Measurements from ENCODE around the gene SPATA24. TPM values are rescaled to one million over a fixed set of nuclear protein-coding genes. Genes with fewer than 3 reads are reported as not detected.

Gene SPATA24, protein sequence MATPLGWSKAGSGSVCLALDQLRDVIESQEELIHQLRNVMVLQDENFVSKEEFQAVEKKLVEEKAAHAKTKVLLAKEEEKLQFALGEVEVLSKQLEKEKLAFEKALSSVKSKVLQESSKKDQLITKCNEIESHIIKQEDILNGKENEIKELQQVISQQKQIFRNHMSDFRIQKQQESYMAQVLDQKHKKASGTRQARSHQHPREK
- total RNA-seq (2022) (9.8 and 11.6 TPM in 2 replicates), Bru-seq, nascent RNA (percentile 74 among the genes with signal in this experiment), BruChase-seq, experiment 1, labeled RNA remaining after a 6-hour chase (percentile 71 among the genes with signal in this experiment), BruChase-seq, experiment 2, labeled RNA remaining after a 2-hour chase (percentile 66 among the genes with signal in this experiment)
- long read RNA-seq, partial matches to known transcripts = 0 of 7 reads
- long read RNA-seq, other reads (novel, unspliced or antisense) = 0 of 7 reads

DNA sequence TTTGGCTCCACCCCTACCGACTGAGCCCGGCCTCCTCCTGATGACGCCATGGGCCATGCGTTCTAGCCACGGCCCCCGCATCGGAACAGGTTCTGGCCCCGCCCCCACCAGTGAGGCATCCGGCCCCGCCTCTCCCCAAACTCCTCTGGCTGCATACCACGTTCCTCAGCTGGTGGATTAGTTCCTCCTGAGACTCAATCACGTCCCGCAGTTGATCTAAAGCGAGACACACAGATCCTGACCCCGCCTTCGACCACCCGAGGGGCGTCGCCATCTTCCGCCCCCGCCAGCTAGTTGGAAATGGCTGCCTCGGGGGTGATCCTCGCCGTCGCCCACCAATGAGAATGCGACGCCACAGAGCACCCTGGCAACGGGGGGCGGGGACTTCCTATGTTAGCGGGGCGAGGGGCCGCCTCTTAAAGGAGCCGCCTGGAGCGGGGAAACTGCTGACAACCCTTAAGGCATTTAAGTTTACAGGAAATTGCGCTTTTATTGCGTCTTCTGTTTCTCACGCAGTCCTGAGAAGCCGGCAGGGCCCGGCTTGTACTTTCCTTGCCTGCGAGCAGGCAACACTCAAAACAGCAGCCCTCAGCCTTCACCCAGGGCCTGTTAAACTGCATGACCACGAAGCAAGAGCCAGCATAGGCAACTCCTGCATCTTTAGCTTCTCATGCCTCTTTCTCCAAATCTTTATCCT lies at the start of gene SPATA24:
TSS of gene SPATA24 (minus strand) at position 303 of the 697 bp plus-strand sequence. CDS start at position 274, 29 bp downstream.
- CTCF ChIA-PET = interaction anchor here (0.7 to 11.5 kb wide), 5 partner anchors 12 to 120 kb away, joined by 3 to 111 read pairs (median 4); no protein-coding TSS in a partner anchor
- intact Hi-C loops (cut with micrococcal nuclease) = loop anchor here (2.0 kb wide), 1 partner anchor 63 kb away; the partner anchor contains the start of gene PAIP2
- peak within 1 kb of the TSS; percentile 97 for H3K4me3 Mint-ChIP-seq (ENCODE audit: unreplicated experiment)
- DNase-seq (ENCODE audit: unreplicated experiment) = peak; percentile 99
- no TSS peak for BruUV-seq (replicated peaks)
- peaks cover 34% of the 10 kb centered on the region for H3K36me3 Mint-ChIP-seq (ENCODE audit: insufficient read depth, unreplicated experiment)
- H3K4me1 Mint-ChIP-seq (ENCODE audit: insufficient read depth, unreplicated experiment) = peaks cover 23% of the 10 kb centered on the region
- POLR2A ChIA-PET = interaction anchor here (0.7 to 2.3 kb wide), 15 partner anchors 11 to 184 kb away, joined by 3 to 21 read pairs (median 4); partner anchors contain the start of genes DNAJC18, PAIP2 and STING1
- H3K9me3 Mint-ChIP-seq (ENCODE audit: unreplicated experiment) = no peaks in the 10 kb centered on the region
- H3K27me3 Mint-ChIP-seq (ENCODE audit: insufficient read depth, unreplicated experiment) = no peaks in the 10 kb centered on the region
- H3K27ac Mint-ChIP-seq (ENCODE audit: low read depth, unreplicated experiment) = peak within 1 kb of the TSS; percentile 99
- TF ChIP-seq, protein P1, sequence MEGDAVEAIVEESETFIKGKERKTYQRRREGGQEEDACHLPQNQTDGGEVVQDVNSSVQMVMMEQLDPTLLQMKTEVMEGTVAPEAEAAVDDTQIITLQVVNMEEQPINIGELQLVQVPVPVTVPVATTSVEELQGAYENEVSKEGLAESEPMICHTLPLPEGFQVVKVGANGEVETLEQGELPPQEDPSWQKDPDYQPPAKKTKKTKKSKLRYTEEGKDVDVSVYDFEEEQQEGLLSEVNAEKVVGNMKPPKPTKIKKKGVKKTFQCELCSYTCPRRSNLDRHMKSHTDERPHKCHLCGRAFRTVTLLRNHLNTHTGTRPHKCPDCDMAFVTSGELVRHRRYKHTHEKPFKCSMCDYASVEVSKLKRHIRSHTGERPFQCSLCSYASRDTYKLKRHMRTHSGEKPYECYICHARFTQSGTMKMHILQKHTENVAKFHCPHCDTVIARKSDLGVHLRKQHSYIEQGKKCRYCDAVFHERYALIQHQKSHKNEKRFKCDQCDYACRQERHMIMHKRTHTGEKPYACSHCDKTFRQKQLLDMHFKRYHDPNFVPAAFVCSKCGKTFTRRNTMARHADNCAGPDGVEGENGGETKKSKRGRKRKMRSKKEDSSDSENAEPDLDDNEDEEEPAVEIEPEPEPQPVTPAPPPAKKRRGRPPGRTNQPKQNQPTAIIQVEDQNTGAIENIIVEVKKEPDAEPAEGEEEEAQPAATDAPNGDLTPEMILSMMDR (IDR thresholded peaks at IDR 0.05; ENCODE audit: unreplicated experiment) = no peak

DNA sequence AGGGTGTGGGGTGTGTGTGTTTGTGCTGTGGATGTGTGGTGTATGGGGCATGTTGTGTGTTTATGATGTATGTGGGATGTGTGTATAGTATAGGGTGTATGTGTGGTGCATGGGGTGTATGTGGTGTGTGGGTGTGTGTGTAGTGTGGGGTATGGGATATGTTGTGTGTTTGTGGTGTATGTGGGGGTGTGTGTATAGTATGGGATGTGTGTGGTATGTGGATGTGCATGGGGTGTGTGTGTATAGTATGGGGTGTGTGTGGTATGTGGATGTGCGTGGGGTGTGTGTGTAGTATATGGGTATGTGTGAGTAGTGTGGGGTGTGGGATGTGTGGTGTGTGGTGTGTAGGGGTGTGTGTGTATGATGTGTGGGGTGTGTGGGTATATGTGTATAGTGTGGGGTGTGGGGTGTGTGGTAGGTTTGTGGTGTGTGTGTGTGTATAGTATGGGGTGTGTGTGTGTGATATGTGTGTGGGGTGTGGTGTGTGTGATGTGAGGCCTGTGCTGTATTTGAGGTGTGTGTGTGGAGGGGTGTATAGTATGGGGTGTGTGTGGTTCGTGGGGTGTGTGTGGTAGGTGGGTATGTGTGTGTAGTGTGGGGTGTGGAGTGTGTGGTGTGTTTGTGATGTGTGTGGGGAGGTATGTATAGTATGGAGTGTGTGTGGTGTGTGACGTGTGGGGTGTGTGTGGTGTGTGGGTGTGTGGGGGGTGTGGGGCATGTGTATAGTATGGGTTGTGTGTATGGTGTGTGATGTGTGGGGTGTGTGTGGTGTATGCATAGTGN lies 48.2 kb upstream of the SPATA24 start:
- Mint-ChIP-seq H3K27ac (ENCODE audit: low read depth, unreplicated experiment) (no peak overlapping the region), H3K36me3 (ENCODE audit: insufficient read depth, unreplicated experiment) (no peaks in the 10 kb centered on the region), H3K9me3 (ENCODE audit: unreplicated experiment) (no peaks in the 10 kb centered on the region), H3K27me3 (ENCODE audit: insufficient read depth, unreplicated experiment) (no peaks in the 10 kb centered on the region), H3K4me1 (ENCODE audit: insufficient read depth, unreplicated experiment) (peaks cover 6% of the 10 kb centered on the region), H3K4me3 (ENCODE audit: unreplicated experiment) (no peak overlapping the region)
- TF ChIP-seq, protein P1 (IDR thresholded peaks at IDR 0.05; ENCODE audit: unreplicated experiment) = no peak
- POLR2A ChIA-PET = no interaction called here
- CTCF ChIA-PET = no interaction called here
- no TSS peak for BruUV-seq (replicated peaks)
- DNase-seq (ENCODE audit: unreplicated experiment) = no peak
- intact Hi-C loops (cut with micrococcal nuclease) = no loop called here

DNA sequence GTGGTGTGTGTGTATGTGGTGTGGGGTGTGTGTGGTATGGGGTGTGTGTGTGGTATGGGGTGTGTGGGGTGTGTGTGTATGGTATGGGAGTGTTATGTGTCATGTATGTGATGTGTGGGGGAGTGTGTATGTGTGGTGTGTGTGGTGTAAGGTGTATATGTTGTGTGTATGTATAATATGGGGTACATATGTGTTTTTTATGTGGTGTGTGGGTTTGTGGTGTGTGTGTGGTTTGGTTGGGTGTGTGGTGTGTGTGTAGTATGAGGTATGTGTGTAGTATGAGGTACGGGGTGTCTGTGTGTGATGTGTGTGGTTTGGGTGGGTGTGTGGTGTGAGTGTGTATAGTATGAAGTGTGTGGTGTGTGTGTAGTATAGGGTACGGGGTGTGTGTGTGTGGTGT lies 47.3 kb upstream of the SPATA24 start:
- ChIA-PET CTCF (no interaction called here), POLR2A (no interaction called here)
- Mint-ChIP-seq H3K36me3 (ENCODE audit: insufficient read depth, unreplicated experiment) (no peaks in the 10 kb centered on the region), H3K27me3 (ENCODE audit: insufficient read depth, unreplicated experiment) (no peaks in the 10 kb centered on the region), H3K9me3 (ENCODE audit: unreplicated experiment) (no peaks in the 10 kb centered on the region), H3K4me3 (ENCODE audit: unreplicated experiment) (no peak overlapping the region), H3K27ac (ENCODE audit: low read depth, unreplicated experiment) (no peak overlapping the region), H3K4me1 (ENCODE audit: insufficient read depth, unreplicated experiment) (peaks cover 15% of the 10 kb centered on the region)
- no peak for DNase-seq (ENCODE audit: unreplicated experiment)
- TF ChIP-seq, protein P1 (IDR thresholded peaks at IDR 0.05; ENCODE audit: unreplicated experiment) = no peak
- no TSS peak for BruUV-seq (replicated peaks)
- intact Hi-C loops (cut with micrococcal nuclease) = no loop called here

Data from MCF 10A (cell line).